Left lung (tissue), 10 donors: ENCODE results near the gene LHFPL2. TPM values are rescaled to one million over a fixed set of nuclear protein-coding genes. Genes with fewer than 3 reads are reported as not detected.

Source experiments
- ATAC-seq: fragments of 200-7000 bp; cut with Tn5 transposase; one replicate; pipeline ENCODE4 v1.9.1; 2020; ENCODE audit warnings: moderate library complexity
- DNase-seq, 4 donors: peaks; one replicate each; pipeline ENCODE4 v3.0.0-alpha.2; 2013 to 2020
- H3K27ac ChIP-seq, 2 donors: fragments of 200-600 bp; sonication (generic) in 1 of 2; one replicate each; pipeline versions ENCODE4 v1.5.0 to v1.8.0; 2020 to 2021
- H3K27me3 ChIP-seq, 2 donors: fragments of 200-600 bp; sonication (generic) in 1 of 2; one replicate each; pipeline versions ENCODE4 v1.5.0 to v1.8.0; 2020 to 2021
- H3K36me3 ChIP-seq, 2 donors: fragments of 200-600 bp; sonication (generic) in 1 of 2; one replicate each; pipeline versions ENCODE4 v1.5.0 to v1.8.0; 2020 to 2021
- H3K4me1 ChIP-seq, 2 donors: fragments of 200-600 bp; one replicate each; pipeline ENCODE4 v1.8.0; 2021
- H3K4me3 ChIP-seq, 2 donors: fragments of 200-600 bp; sonication (generic) in 1 of 2; one replicate each; pipeline versions ENCODE4 v1.5.0 to v1.8.0; 2020 to 2021; ENCODE audit warnings: mild to moderate bottlenecking in 1 of 2
- H3K9me3 ChIP-seq, 2 donors: fragments of 200-600 bp; sonication (generic) in 1 of 2; one replicate each; pipeline versions ENCODE4 v1.5.0 to v1.8.0; 2020 to 2021
- CTCF ChIP-seq, 2 donors: fragments of 200-600 bp; sonication (generic) in 1 of 2; IDR thresholded peaks; one replicate each; pipeline versions ENCODE4 v1.5.0 to v1.8.0; 2021; ENCODE audit warnings: antibody characterized with exemption in 2 of 2
- intact Hi-C, 2 donors: fragments of 100-400 bp; cut with DNase I; formaldehyde crosslinking; loops; one replicate each; pipeline versions ENCODE4 v1.11.2 to v1.14.2; 2022
- polyA plus RNA-seq, 6 donors: library from polyadenylated mRNA; unstranded; fragments of 120-200 nt; gene quantifications; one replicate each; pipeline ENCODE4 v1.2.1, GENCODE V29; 2013; ENCODE audit not compliant: insufficient read length in 6 of 6
- total RNA-seq, 2 donors: library from RNA; stranded (reverse); fragmentation: NEBNext Ultra II Directional; extraction: Animal tissue kit (Norgen Biotek cat#: 25700); gene quantifications; one replicate each; pipeline ENCODE4 v1.2.1, GENCODE V29; 2021
- donor health status: DM: no; HTN: yes; CAD: no.
- donor health status: DM: no; HTN: no; CAD: no.

LHFPL2 gene
- total and polyA plus RNA-seq, 8 donors: 39.6 to 89.9 (median 48.9) TPM

DNA sequence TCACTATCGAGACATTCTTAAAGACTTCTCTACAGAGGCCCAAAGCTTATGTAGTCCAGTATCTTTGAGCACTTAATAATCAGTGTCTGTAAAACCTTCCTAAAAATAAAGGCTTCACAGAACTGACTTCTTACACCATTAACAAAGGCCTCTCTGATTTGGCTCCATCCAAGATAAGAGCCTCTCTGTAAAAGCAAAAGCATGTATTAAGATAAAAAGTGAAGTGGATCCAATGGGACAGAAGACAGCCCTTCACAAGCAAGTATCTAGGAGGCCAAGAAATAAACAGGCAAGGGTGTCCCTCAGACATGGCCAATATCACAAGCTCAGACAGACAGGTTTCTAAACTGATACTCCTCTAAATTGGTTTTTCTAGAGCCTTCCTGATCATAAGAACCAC, 11.9 kb downstream of the LHFPL2 start:
- ATAC-seq (no peak), DNase-seq (no peak)
- H3K27me3 ChIP-seq: no peaks in the 10 kb centered on the region
- intact Hi-C loops: no loop called here
- H3K9me3 ChIP-seq: no peaks in the 10 kb centered on the region
- H3K4me3 ChIP-seq: no peak overlapping the region
- H3K36me3 ChIP-seq: peaks cover 0 to under 1% of the 10 kb centered on the region in 2 donors
- no peak for TF ChIP-seq CTCF (IDR thresholded peaks at IDR 0.05)
- no peaks in the 10 kb centered on the region for H3K4me1 ChIP-seq
- no peak overlapping the region for H3K27ac ChIP-seq

- H3K4me1 ChIP-seq: no peaks in the 10 kb centered on the region
Observed at GRCh38 chr5:78634634-78635033, 13.9 kb downstream of the LHFPL2 start.

GRCh38 chr5:78634229-78634628, 14.3 kb downstream of the LHFPL2 start:
- no peaks in the 10 kb centered on the region for H3K27me3 ChIP-seq
- H3K4me1 ChIP-seq: no peaks in the 10 kb centered on the region
- no peak for TF ChIP-seq CTCF (IDR thresholded peaks at IDR 0.05)
- H3K9me3 ChIP-seq: no peaks in the 10 kb centered on the region
- H3K4me3 ChIP-seq: no peak overlapping the region
- peaks cover 0 to 17% of the 10 kb centered on the region in 2 donors for H3K36me3 ChIP-seq
- intact Hi-C loops: no loop called here
- DNase-seq (no peak), ATAC-seq (no peak)
- no peak overlapping the region for H3K27ac ChIP-seq

More at GRCh38 chr5:78634634-78635033, 13.9 kb downstream of the LHFPL2 start:
- H3K27ac ChIP-seq: no peak overlapping the region
- intact Hi-C loops: no loop called here
- no peak for TF ChIP-seq CTCF (IDR thresholded peaks at IDR 0.05)
- no peak for ATAC-seq
- DNase-seq: no peak
- H3K27me3 ChIP-seq: no peaks in the 10 kb centered on the region
- H3K4me3 ChIP-seq: no peak overlapping the region
- H3K9me3 ChIP-seq: no peaks in the 10 kb centered on the region
- H3K36me3 ChIP-seq: peaks cover 0 to 17% of the 10 kb centered on the region in 2 donors

- TF ChIP-seq CTCF (IDR thresholded peaks at IDR 0.05): no peak
- no peaks in the 10 kb centered on the region for H3K9me3 ChIP-seq
- no peaks in the 10 kb centered on the region for H3K27me3 ChIP-seq
- H3K36me3 ChIP-seq: peaks cover 0 to 17% of the 10 kb centered on the region in 2 donors
- no peak for ATAC-seq
- H3K27ac ChIP-seq: no peak overlapping the region
- no peaks in the 10 kb centered on the region for H3K4me1 ChIP-seq
- no peak for DNase-seq
- intact Hi-C loops: no loop called here
- H3K4me3 ChIP-seq: no peak overlapping the region
Observed at GRCh38 chr5:78633700-78634099, 14.9 kb downstream of the LHFPL2 start.

DNA sequence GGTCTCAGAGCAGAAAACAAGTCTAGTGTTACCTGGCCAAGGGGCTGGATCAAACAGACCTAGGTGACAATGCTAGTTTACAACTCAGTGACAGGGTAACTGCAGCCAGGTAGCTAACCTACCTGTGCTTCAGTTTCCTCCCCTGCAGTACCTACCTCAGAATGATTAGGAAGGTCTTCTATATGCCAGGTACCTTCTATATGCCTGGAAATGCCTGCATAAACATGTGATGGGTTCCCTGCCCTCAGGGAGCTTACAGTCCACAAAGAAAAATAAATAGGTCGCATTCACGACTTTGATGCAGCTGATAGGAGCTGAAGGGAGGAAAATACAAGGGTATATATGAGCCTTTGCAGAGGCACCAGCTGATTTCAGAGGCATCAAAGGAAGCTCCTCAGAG, 16.1 kb downstream of the LHFPL2 start:
- Histone ChIP-seq H3K36me3 (peaks cover 0 to 17% of the 10 kb centered on the region in 2 donors), H3K4me1 (no peaks in the 10 kb centered on the region), H3K9me3 (no peaks in the 10 kb centered on the region), H3K27me3 (no peaks in the 10 kb centered on the region), H3K27ac (no peak overlapping the region), H3K4me3 (no peak overlapping the region)
- TF ChIP-seq CTCF (IDR thresholded peaks at IDR 0.05): no peak
- ATAC-seq (no peak), DNase-seq (no peak)
- intact Hi-C loops: no loop called here
